Stimulated activated CD8-positive, alpha-beta memory T cell treated with anti-CD3 and anti-CD28 coated beads, Interleukin-7, amount 100 ng/mL, for 48 hours (primary cell): Measurements from ENCODE around the gene MED27.
A peak's percentile ranks its signal among the peaks of the same experiment; 100 is the strongest.
"Not testable (repeated sequence)": the region's sequence is repeated elsewhere in the genome, so short reads cannot be mapped to it uniquely, and the experiment has no call there.

Experiments
- DNase-seq, 2 donors: peaks; one replicate each; pipeline ENCODE4 v3.0.0-alpha.2; 2020; ENCODE audit warnings: low read depth in 1 of 2; ENCODE audit errors: extremely low read depth in 1 of 2

MED27 gene

DNA sequence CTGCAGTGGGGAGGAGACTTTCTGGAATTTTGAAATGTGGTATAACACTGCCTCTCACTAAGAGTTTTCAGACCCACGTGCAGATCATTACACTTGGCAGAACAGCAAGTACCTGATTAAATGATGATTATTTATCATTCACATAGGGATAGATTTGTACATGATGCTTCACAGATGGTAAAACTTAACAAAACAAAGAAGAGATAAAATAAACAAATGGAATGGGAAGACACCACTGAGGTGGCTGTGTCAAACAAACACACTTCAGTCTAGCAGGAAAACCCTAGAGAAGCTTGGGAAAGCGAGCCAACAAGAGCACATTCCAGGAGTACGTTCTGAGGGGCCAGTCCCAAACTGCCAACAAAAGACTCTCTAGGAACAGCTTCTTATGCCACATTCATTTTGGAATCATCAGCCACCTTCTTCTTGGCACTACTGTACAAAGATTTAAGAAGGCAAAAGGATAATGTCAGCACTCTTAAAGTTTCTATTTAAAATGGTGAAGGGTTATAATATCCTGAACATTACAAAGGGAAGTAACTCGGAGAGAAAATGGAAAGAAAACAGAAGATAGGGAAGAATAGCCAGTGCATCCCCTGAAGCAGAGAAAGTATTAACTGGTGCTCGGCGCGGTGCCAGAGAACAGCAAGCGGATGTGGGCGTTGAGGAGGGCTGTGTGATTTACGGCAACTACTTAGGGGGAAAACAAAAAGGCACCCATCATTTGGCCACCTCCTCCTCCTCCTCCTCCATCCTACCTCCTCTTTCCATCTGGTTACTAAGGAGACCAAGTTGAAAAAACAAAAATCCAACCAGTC, 1.6 kb downstream of the MED27 start:
- DNase-seq, result peak in 1 of 2 donors; percentile 9

DNA sequence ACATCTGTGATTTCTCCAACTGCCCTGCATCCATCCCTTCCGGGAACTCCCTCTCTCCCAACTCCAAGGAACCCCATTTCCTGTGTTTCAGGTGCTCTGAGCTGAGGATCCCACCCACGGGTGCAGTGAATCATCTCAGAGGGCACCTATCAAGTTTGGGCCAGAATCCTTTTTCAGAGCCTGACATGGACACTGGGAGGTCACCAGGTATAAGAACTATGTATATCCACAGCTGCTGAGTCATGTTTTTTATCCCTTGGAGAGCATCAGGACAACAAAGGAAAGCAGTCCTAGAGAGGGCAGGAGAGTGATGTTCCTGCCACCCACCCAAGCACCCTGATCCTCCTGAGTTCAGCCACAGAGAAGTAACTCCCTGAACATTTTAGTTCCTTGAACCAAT, 3.8 kb downstream of the MED27 start:
- no peak for DNase-seq

DNA sequence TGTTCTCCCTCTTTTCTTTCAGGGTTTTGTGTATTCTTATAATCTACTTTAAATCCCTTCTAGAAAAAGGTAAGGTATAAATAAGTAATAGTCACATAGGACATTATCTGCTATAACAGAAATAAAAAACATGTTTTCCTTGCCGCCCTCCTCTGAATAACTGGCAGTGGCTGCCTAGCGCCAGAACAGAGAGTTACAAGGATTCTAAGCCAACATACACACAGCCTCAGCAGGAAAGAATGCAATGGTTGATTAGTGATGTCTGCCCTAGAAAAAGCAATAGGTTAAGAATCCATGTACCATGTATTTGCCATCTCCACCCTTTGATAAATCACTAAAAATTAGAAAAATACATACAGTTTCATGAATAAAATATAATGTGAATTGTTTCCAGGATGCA, 4.9 kb downstream of the MED27 start:
- no peak for DNase-seq

DNA sequence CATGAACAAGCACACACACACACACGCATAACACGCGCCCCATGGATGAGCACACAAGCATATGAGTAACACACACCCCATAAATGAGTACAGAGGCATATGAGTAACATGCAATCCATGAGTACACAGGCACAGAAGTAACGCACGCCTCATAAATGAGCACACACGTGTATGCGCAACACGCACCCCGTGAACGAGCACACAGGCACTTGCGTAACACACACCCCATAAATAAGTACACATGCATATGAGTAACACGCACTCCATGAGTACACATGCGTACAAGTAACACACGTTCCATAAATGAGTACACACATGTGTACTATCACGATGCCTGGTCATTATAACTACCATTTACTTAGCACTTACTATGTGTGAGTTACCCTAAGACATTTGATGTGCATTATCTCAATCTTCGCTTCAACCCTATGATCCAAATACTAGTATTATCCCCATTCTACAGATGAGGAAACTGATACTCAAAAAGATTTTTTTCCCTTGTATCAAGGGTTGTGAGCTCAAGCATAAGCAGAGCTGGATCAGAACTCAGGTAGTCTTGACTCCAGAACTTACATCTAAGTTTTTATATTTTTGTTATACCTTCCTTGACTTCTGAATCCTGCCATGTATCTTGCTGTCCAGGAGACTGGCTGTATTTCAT, 7.7 kb downstream of the MED27 start:
- DNase-seq, result no peak

DNA sequence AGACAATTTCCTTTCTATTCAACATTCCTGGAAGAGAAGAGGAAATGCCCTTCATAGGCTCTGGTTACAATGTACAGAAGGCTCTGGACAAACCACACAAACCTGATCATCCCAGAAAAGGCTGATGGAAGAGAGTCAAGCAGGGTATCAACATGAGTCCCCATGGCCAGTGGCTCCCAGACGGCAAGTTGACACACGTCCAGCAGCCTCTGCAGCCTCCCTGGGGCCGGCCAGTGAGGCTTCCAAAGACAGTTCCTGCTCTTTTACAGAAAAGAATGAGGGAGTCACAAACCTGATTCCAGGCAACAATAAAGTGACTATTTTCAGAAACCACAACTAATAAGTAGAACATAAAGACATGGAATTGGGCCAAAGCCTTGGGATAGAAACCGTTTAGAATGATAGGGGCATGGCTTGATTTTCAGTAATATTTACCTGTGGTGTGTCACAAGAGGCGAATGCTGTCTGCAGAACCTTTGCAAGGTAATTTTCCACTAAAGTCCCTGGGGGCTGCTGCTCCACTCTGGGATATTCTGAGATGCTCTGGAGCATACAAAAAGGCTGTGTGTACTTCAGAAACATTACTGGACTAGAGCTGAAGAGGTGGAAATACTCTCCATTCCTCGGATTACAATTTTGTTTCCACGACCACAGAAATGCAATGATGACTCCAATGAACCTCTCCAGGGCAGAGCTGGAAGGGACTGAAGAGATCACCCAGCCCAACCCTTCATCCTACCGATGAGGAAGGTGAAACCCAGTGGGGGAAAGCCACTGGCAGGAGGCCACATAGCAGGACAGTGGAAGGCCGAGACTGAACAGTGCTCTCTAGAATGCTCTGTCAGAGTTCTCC, 10.4 kb downstream of the MED27 start:
- no peak for DNase-seq

DNA sequence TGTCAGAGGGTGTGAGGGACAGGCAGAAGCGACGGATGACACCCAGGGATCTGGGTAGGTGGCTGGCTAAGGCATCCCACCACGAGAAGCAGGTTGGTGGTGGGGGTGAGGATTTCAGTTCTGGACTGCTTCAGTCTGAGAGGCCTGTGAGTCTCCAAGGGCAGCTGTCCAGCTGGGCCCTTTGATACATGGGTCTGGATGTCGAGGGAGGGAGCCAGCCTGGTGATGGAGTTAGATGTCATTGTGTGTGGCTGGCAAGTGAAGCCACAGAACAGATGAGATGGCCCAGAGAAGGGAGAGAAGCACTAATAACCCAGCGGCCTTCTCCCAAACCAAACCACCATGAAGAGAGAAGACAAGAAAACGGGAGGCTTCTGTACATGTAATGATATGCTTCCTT, 11.1 kb downstream of the MED27 start:
- DNase-seq, result no peak

DNA sequence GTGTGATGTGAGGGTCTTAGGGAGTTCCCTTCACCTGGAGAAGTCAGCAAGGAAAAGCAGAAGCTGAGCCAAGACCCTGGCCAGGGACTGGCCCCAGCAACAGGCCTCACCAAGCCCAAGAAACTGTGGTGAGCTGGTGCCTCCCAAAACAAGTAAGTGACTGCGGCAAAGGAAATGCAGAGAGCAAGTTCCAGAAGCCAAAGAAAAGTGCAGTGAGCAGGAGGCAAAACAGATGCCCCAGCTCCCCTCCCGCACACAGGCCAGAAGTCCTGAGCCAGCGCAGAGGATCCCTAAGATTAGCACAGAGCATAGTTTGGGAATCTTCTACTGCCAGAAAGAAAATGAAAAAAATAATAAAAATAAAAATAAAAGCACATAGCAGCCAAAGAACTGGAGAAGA, 13.2 kb downstream of the MED27 start:
- DNase-seq, result no peak

DNA sequence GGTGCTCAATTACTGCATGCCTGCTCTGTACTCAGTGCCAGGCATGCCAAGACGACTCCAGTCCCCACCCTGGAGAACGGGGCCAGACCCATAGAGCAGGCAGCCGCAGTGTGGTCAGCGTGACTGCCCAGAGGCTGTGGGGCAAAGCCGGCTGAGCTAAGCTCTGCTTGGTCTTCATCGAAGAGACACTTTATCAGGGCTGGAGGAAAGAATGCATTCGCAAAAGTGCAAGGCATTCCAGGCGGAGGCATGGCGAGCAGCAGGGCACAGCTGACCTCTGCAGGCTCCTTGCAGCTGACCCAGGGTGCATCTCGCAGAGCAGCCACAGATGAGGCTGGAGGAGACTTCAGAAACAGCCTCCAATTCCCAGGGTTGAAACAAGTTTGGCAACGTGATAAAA, 13.6 kb downstream of the MED27 start:
- no peak for DNase-seq

DNA sequence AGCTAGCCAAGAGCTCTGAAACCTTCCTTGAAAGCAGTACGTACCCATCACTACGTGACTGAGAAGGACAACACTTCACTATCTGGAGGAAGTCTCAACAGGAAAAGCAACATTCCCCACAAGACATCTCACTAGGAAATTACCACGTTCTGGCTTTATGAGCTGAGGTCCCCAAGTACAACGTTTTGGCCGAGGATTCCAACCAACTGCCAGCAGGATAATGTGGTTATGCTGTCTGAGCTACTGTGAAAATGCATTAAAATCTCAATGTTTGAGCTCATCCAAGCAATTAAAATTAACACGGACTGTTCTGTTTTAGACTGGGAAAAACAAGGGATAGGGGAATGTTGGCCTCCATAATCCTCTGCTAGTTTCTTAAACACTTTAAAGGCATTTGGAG, 16.4 kb downstream of the MED27 start:
- DNase-seq, result no peak

DNA sequence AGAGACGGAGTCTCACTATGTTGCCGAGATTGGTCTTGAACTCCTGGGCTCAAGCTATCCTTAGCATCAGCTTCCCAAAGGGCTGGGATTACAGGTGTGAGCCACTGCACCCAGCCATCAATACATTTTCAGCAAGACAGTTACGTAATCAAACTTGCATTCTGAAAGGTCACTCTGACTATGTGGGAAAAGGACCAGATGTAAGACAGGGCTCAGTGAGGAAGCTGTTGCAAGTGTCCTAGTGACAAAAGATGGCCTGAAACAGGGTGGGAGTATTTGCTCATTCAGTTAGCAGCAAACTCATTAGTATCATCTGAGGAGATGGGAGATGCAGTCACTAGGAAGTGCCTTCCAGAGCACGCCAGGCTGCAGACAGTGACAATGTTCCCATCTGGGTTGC, 16.9 kb downstream of the MED27 start:
- no peak for DNase-seq

DNA sequence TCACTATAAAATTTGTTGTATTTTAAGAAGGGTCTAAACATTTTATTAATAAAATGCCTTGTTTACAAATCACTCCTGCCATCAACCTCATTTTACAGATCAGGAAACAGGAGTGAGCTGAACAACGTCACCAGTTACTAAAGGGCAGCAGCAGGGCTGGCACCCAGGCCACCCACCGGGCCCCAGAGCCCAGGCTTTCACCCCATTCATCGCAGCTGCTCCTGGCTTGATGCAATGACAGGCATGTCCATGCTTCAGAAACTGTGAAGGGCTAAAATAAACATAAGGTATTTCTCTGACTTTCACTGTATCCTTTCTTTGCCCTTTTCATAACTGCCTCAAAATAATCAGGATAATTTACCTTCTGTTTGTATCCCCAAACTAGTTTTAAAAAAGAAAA, 18.1 kb downstream of the MED27 start:
- DNase-seq, result no peak

DNA sequence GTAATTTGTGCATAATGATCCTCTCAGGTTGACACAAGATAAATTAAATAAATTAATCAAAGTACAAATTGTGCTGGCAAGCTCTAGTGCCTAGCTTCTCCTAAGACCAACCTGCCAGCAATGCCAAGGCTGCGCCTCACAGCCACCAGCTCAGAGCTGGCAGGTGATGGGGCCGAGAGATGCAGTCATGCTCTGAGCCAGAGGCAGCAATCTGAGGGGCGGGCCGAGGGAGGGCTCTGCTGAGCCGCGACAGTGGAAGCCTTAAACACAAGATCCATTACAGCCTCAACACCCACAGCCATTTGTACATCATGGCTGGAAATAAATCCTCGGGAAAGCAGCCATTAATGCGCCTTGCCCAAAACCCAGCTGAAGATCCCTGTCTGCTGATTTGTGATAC, 20.3 kb downstream of the MED27 start:
- DNase-seq, result no peak

DNA sequence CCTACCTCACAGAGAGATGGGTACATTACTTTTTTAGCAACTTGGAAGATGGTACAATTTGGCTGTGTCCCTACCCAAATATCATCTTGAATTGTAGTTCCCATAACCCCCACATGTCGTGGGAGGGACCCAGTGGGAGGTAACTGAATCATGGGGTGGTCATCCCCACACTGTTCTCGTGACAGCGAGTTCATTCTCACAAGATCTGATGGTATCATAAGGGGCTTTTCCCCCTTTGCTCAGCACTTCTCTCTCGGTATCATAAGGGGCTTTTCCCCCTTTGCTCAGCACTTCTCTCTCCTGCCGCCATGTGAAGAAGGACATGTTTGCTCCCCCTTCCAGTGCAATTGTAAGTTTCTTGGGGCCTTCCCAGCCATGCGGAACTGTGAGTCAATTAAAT, 21.4 kb downstream of the MED27 start:
- not testable (repeated sequence) for DNase-seq

DNA sequence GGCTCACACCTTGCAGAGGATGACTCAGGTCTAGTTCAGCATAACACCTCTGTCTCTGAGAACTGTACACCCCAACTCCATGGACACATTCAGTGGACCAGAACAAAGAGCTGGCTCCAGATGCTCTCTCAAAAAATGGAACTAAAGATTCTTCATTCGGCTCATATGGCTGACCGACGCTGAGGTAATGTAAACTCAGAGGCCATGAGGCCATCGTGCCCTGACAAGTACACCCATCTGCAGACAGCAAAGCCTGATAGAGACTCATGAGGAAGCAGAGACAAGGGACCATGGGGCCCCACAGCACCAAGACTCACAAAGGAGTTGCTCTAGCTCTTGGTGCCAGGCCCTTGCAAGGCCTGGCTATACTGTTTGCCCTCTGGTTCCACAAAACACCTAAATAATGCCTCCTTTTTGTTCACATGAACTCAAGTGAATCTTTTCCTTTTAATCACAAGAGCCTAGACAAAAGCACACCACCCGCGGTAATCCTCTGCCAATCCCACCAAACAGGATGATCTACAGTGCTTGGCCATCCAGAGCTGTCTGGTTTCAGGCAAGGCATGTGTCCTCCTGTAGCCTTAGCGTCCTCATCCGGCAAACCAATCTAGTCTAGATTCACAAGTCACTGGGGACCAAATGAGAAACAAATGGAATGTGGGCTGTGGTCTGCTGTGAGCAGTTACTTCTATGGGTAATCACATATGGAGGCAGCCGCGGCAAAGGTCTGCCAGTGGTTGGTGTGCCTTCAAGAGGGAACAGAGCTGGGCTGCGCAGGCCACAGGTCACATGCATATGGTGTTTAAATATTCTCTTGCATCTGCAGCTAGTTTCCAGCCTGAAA, 22.7 kb downstream of the MED27 start:
- DNase-seq, result no peak

DNA sequence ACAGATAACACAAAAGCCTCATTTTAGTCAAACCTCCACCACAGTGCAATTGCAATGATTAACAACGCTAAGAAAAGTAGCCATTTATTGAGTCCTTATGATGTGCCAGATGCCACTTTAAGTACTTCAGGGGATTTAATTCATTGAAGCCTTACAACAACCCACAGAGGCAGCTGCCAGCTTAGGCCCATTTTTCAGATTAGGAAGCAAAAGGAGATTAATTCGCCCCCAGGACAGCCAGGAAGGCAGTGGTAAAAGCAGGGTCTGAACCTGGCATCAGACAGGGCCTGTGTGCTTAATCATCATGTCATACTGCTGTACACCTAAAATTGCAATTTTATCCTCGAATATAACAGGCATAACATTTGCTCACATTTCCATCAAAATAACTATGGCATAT, 23.9 kb downstream of the MED27 start:
- no peak for DNase-seq

DNA sequence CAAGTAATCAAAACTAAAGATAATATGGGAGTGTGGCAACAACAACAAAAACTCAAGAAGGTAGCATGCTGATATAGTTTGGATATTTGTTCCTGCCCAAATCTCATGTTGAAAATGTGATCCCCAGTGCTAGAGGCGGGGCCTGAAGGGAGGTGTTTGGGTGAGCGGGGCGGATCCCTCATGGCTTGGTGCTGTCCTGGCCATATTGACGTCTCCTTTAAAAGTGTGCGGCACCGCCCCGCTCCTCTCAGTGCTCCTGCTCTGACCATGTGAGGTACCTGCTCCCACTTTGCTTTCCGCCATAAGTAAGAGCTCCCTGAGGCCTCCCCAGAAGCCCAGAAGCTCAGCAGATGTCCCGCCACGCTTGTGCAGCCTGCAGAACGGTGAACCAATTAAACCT, 25.6 kb downstream of the MED27 start:
- DNase-seq, result no peak

DNA sequence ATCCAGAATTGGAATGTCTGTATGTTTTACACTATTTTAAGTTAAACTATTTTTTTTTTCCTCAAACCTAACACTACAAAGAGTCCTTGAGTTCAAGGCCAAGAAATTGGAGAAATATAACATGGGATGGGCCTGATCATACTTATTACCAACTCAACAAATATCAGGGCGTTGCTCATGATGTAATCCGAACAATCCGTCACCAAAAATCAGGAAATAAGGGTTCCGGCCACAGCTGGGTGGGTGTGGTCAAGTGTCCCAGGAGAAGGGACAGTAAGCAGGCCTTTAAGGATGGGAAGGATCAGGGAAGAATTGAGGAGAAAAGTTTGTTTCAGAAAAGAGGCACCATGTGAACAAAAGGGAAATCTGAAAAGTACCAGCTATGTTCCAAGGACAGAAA, 29.8 kb downstream of the MED27 start:
- DNase-seq, result no peak

DNA sequence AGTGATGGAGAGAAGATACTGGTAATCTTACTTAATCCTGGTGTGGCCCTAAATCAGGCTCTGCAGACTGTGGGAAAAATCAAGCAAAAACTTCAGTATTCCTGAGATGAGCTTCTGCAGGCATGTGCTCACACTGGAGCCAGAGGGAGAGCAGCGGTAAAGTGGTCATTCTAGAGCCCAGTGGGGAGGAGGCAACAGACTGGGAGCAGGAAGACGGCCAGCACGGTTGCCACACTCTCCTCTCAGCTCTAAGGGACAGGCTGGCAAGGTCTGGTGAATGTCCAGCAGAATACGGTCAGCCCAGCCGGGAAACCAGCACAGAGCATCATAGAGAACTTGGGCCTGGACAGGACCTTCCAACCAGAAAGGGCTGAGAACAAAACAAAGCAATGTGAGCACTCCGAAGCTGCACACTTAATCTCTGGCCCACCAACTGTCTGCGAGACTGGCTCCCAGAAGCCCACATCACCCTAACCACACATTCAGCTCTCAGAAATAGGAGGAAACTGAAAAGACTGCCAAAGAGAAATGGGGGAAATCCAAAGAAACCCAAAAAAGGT, 30.3 kb downstream of the MED27 start:
- no peak for DNase-seq

DNA sequence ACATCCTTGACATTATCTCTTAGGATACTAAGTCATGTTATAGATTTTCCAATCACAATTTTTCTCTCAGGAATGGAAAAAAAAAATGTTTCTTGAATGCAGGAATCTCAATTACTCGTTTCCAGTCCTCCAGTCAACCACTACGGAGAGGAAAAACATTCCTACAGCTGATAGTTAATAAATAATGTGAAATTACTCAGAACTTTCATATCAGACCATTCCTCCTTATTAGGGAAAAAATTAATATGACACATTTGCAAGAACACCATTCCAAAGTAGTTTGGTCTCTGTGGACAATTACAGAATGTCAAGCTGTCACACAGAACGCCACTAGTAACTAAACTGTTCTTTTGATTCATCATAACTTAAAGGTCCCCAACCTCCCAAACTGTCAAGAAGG, 31.5 kb downstream of the MED27 start:
- DNase-seq, result no peak

DNA sequence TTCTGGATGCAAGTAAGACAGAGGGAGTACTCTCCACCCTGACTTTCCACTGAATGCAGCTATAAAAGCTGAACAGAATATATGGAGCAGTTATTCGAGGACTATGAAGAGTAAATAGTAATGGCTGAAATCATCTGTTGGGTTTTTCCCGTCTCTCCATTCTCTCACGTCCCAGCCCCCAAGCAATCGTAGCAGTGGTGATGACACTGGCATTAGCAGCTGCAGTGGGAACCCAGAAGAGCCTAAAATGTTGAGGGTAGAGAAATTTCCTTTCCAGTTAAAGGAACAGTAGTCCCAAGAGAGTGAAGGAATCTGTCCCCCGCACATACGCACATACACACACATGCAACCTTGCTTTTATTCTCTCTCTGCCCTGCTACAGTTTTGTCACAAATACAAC, 33.2 kb downstream of the MED27 start:
- no peak for DNase-seq
